Measurements from ENCODE around the gene FAIM2.
A peak's percentile ranks its signal among the peaks of the same experiment; 100 is the strongest.

The FAIM2 gene

GRCh38 chr12:49903700-49904423 is at the start of gene FAIM2:
TSS of gene FAIM2 (minus strand) at chr12:49903900. CDS start at chr12:49903792, 108 bp downstream.
- DNase-seq (ENCODE audit: low read depth) = peak; percentile 79

GRCh38 chr12:49953151-49953550 is 49.5 kb upstream of the FAIM2 start:
- no peak for DNase-seq (ENCODE audit: low read depth)

- no peak for DNase-seq (ENCODE audit: low read depth)
These were observed 48.8 kb upstream of the FAIM2 start for GRCh38 chr12:49952391-49953055.

- no peak for DNase-seq (ENCODE audit: low read depth)
These were observed 47.9 kb upstream of the FAIM2 start for GRCh38 chr12:49951411-49952240.

- no peak for DNase-seq (ENCODE audit: low read depth)
These were observed 46.9 kb upstream of the FAIM2 start, which contains the start of gene AQP2 for GRCh38 chr12:49950273-49951251. TSS of gene AQP2 (plus strand) at chr12:49950737. CDS start at chr12:49950831, 94 bp downstream.

GRCh38 chr12:49949866-49950265 is 46.2 kb upstream of the FAIM2 start:
- no peak for DNase-seq (ENCODE audit: low read depth)

GRCh38 chr12:49948866-49949845 is 45.5 kb upstream of the FAIM2 start:
- no peak for DNase-seq (ENCODE audit: low read depth)

- no peak for DNase-seq (ENCODE audit: low read depth)
These were observed 44.0 kb upstream of the FAIM2 start for GRCh38 chr12:49947593-49948226.

GRCh38 chr12:49946497-49946896 is 42.8 kb upstream of the FAIM2 start:
- no peak for DNase-seq (ENCODE audit: low read depth)

- no peak for DNase-seq (ENCODE audit: low read depth)
These were observed 42.4 kb upstream of the FAIM2 start for GRCh38 chr12:49946086-49946485.

- DNase-seq (ENCODE audit: low read depth) = peak; percentile 51
These were observed 41.8 kb upstream of the FAIM2 start for GRCh38 chr12:49945394-49946080.

- no peak for DNase-seq (ENCODE audit: low read depth)
These were observed 41.0 kb upstream of the FAIM2 start for GRCh38 chr12:49944718-49945117.

- DNase-seq (ENCODE audit: low read depth) = no peak
These were observed 40.3 kb upstream of the FAIM2 start for GRCh38 chr12:49944046-49944445.

- DNase-seq (ENCODE audit: low read depth) = no peak
These were observed 39.9 kb upstream of the FAIM2 start for GRCh38 chr12:49943625-49943960.

- no peak for DNase-seq (ENCODE audit: low read depth)
These were observed 39.4 kb upstream of the FAIM2 start for GRCh38 chr12:49942921-49943624.

- no peak for DNase-seq (ENCODE audit: low read depth)
These were observed 38.8 kb upstream of the FAIM2 start for GRCh38 chr12:49942512-49942893.

- no peak for DNase-seq (ENCODE audit: low read depth)
These were observed 38.1 kb upstream of the FAIM2 start for GRCh38 chr12:49941556-49942511.

Data from fibroblast of the conjunctiva (primary cell).